CD14-positive monocyte (primary cell): ENCODE measurements around the gene ANKRD53. TPM values are rescaled to one million over a fixed set of nuclear protein-coding genes. Genes with fewer than 3 reads are reported as not detected.

Experiments
- DNase-seq, 3 donors: peaks; one replicate each; pipeline ENCODE4 v3.0.0-alpha.2; 2011 to 2022
- H2AFZ ChIP-seq: 2 replicates; pipeline ENCODE4 v1.6.0; 2012; ENCODE audit warnings: mild to moderate bottlenecking, low read depth, low read length, inconsistent platforms; ENCODE audit not compliant: insufficient read depth, poor library complexity, severe bottlenecking
- H3K27ac ChIP-seq, 2 donors: 1 replicate in 1 of 2; 2 replicates in 1 of 2; pipeline ENCODE4 v1.5.1; 2012 to 2013; ENCODE audit warnings: low read length in 2 of 2, control low read depth in 1 of 2, inconsistent platforms in 1 of 2, low read depth in 1 of 2, mild to moderate bottlenecking in 1 of 2
- H3K27me3 ChIP-seq, 2 donors: one replicate each; pipeline versions ENCODE4 v1.6.0 to v1.6.1; 2011 to 2013; ENCODE audit warnings: low read length in 2 of 2; ENCODE audit not compliant: control insufficient read depth in 2 of 2, insufficient read depth in 2 of 2
- H3K36me3 ChIP-seq, 2 donors: replicated peaks in 1 of 2; 1 replicate in 1 of 2; 2 replicates in 1 of 2; pipeline versions ENCODE4 v1.5.1 to v1.6.1; 2012 to 2013; ENCODE audit warnings: low read length in 2 of 2, control low read depth in 1 of 2, inconsistent platforms in 1 of 2, mild to moderate bottlenecking in 1 of 2; ENCODE audit not compliant: insufficient read depth in 2 of 2, control insufficient read depth in 1 of 2
- H3K4me1 ChIP-seq, 2 donors: 1 replicate in 1 of 2; 2 replicates in 1 of 2; pipeline versions ENCODE4 v1.5.1 to v1.6.1; 2012 to 2013; ENCODE audit warnings: low read length in 2 of 2, control low read depth in 1 of 2, inconsistent platforms in 1 of 2, mild to moderate bottlenecking in 1 of 2, moderate library complexity in 1 of 2; ENCODE audit not compliant: insufficient read depth in 2 of 2, control insufficient read depth in 1 of 2
- H3K4me2 ChIP-seq: replicated peaks from 2 replicates; pipeline ENCODE3; 2012; ENCODE audit warnings: low read length, moderate library complexity, mild to moderate bottlenecking; ENCODE audit not compliant: poor library complexity, severe bottlenecking; ENCODE audit errors: extremely low read depth
- H3K4me3 ChIP-seq, 3 experiments: fragments of 200-600 bp in 1 of 3; sonication (generic) in 1 of 3; replicated peaks in 1 of 3; 1 replicate in 2 of 3; 2 replicates in 1 of 3; pipeline ENCODE4 v1.5.1; 2011 to 2013; ENCODE audit warnings: low read length in 3 of 3, mild to moderate bottlenecking in 3 of 3, control low read depth in 2 of 3, low read depth in 2 of 3, inconsistent platforms in 1 of 3, moderate library complexity in 1 of 3
- H3K79me2 ChIP-seq: 2 replicates; pipeline ENCODE4 v1.6.0; 2012; ENCODE audit warnings: mild to moderate bottlenecking, control low read depth, inconsistent platforms, low read length, moderate library complexity; ENCODE audit not compliant: insufficient read depth
- H3K9ac ChIP-seq: 2 replicates; pipeline ENCODE4 v1.6.0; 2017; ENCODE audit warnings: low read length, mild to moderate bottlenecking; ENCODE audit not compliant: insufficient read depth, poor library complexity, severe bottlenecking
- H3K9me3 ChIP-seq, 2 donors: replicated peaks in 1 of 2; 1 replicate in 1 of 2; 2 replicates in 1 of 2; pipeline versions ENCODE4 v1.5.1 to v1.6.1; 2012 to 2013; ENCODE audit warnings: low read length in 2 of 2, control low read depth in 1 of 2; ENCODE audit not compliant: control insufficient read depth in 1 of 2, insufficient read depth in 1 of 2
- H4K20me1 ChIP-seq: 2 replicates; pipeline ENCODE4 v1.6.0; 2012; ENCODE audit warnings: mild to moderate bottlenecking, low read length, control low read depth, moderate library complexity; ENCODE audit not compliant: insufficient read depth
- H3K27ac Mint-ChIP-seq, 7 donors: one replicate each; pipeline ENCODE4 v1.8.0; 2020; ENCODE audit warnings: mild to moderate bottlenecking in 7 of 7, mixed read lengths in 7 of 7, moderate library complexity in 6 of 7, inconsistent platforms in 2 of 7
- H3K27me3 Mint-ChIP-seq, 3 donors: one replicate each; pipeline ENCODE4 v1.8.0; 2021 to 2022; ENCODE audit warnings: low read depth in 3 of 3, mild to moderate bottlenecking in 3 of 3, mixed read lengths in 3 of 3, moderate library complexity in 3 of 3, inconsistent platforms in 1 of 3
- H3K36me3 Mint-ChIP-seq, 2 donors: one replicate each; pipeline ENCODE4 v1.8.0; 2020; ENCODE audit warnings: mixed read lengths in 2 of 2, inconsistent platforms in 1 of 2, mild to moderate bottlenecking in 1 of 2
- H3K4me1 Mint-ChIP-seq: one replicate; pipeline ENCODE4 v1.8.0; 2020; ENCODE audit warnings: mild to moderate bottlenecking, mixed read lengths
- H3K4me3 Mint-ChIP-seq, 2 donors: one replicate each; pipeline ENCODE4 v1.8.0; 2020; ENCODE audit warnings: mild to moderate bottlenecking in 2 of 2, mixed read lengths in 2 of 2, moderate library complexity in 1 of 2
- H3K9me3 Mint-ChIP-seq, 7 donors: one replicate each; pipeline ENCODE4 v1.8.0; 2020 to 2022; ENCODE audit warnings: mixed read lengths in 7 of 7, mild to moderate bottlenecking in 6 of 7, moderate library complexity in 6 of 7, inconsistent platforms in 2 of 7
- WGBS: methylation state at CpG from one replicate; pipeline ENCODE4 v1.1.5; 2013; ENCODE audit warnings: missing lambda C conversion rate; ENCODE audit not compliant: insufficient coverage; 5-methylcytosine and 5-hydroxymethylcytosine counted together
- intact Hi-C, 2 donors: fragments of 100-400 bp; cut with micrococcal nuclease; formaldehyde crosslinking; loops; one replicate each; pipeline versions ENCODE4 v1.15.0 to v1.15.1; 2023
- polyA plus RNA-seq, 3 donors: library from polyadenylated mRNA; depleted of rRNA in 1 of 3; unstranded in 2 of 3; stranded (reverse) in 1 of 3; fragments of 300-500 nt in 2 of 3; fragments of >200 nt in 1 of 3; fragmentation: Illumina TruSeq in 2 of 3; gene quantifications; 1 replicate in 2 of 3; 2 replicates in 1 of 3; pipeline ENCODE4 v1.2.3, GENCODE V29; 2012 to 2021
- TF ChIP-seq, protein P1 (sequence below): fragments of 200-600 bp; IDR thresholded peaks from one replicate; pipeline ENCODE4 v1.8.0; 2022; ENCODE audit warnings: antibody characterized with exemption, mild to moderate bottlenecking

ANKRD53 gene
- polyA plus RNA-seq, 3 donors, result 0.12 TPM; not detected in 2

DNA sequence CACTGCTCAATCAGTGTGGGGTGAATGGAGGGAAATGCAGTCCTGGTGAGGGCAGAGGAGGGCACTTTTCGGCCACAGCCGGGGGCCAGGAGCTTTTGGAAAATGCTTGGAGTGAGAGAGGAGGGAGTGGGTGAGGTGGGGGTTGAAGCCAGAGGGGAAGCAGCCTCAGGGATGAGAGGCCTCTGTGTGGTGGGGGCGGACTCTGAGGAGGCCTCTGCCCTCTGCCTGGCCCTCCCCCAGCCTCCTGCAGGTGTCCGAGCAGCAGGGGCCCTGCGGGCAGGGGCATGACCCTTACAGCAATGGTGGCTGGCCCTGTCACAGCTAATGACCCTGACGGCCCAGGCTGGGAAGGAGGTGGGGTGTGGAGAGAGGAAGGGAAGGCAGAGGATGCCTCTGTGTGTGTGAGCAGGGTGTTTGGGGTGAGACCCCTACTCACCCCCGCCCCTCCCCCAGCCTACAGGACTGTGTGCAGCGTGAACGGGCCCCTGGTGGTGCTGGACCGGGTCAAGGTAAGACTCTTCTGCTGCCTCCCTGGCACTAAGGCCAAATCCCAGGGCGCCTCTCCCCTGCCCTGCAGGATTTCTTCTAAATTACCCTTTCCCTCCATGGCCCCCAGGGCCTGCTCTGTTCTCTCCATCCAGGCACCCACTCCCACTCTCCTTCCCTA, 35.1 kb upstream of the ANKRD53 start:
- no peak overlapping the region for H3K9ac ChIP-seq
- no peaks in the 10 kb centered on the region for H3K79me2 ChIP-seq
- H3K4me1 ChIP-seq, result peaks cover 3 to 4% of the 10 kb centered on the region in 2 donors
- no peaks in the 10 kb centered on the region for H4K20me1 ChIP-seq
- Mint-ChIP-seq H3K27me3 (peaks cover 31 to 50% (median 37%) of the 10 kb centered on the region in 3 donors), H3K4me3 (no peak overlapping the region), H3K4me1 (peaks cover 9% of the 10 kb centered on the region), H3K9me3 (peaks cover 0 to 2% (median 0%) of the 10 kb centered on the region in 7 donors), H3K36me3 (peaks cover 0 to 5% of the 10 kb centered on the region in 2 donors), H3K27ac (no peak overlapping the region)
- no peaks in the 10 kb centered on the region for H3K9me3 ChIP-seq
- no peaks in the 10 kb centered on the region for H3K36me3 ChIP-seq
- H3K27ac ChIP-seq, result no peak overlapping the region
- H3K4me3 ChIP-seq, result no peak overlapping the region
- H3K27me3 ChIP-seq, result peaks cover 8 to 27% of the 10 kb centered on the region in 2 donors
- no peak for DNase-seq
- H2AFZ ChIP-seq, result no peak overlapping the region
- WGBS, result 96% methylated on average over 7 of the region's 11 CpGs
- intact Hi-C loops, result no loop called here
- H3K4me2 ChIP-seq, result no peak overlapping the region
- TF ChIP-seq, protein P1, sequence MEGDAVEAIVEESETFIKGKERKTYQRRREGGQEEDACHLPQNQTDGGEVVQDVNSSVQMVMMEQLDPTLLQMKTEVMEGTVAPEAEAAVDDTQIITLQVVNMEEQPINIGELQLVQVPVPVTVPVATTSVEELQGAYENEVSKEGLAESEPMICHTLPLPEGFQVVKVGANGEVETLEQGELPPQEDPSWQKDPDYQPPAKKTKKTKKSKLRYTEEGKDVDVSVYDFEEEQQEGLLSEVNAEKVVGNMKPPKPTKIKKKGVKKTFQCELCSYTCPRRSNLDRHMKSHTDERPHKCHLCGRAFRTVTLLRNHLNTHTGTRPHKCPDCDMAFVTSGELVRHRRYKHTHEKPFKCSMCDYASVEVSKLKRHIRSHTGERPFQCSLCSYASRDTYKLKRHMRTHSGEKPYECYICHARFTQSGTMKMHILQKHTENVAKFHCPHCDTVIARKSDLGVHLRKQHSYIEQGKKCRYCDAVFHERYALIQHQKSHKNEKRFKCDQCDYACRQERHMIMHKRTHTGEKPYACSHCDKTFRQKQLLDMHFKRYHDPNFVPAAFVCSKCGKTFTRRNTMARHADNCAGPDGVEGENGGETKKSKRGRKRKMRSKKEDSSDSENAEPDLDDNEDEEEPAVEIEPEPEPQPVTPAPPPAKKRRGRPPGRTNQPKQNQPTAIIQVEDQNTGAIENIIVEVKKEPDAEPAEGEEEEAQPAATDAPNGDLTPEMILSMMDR, result no peak

DNA sequence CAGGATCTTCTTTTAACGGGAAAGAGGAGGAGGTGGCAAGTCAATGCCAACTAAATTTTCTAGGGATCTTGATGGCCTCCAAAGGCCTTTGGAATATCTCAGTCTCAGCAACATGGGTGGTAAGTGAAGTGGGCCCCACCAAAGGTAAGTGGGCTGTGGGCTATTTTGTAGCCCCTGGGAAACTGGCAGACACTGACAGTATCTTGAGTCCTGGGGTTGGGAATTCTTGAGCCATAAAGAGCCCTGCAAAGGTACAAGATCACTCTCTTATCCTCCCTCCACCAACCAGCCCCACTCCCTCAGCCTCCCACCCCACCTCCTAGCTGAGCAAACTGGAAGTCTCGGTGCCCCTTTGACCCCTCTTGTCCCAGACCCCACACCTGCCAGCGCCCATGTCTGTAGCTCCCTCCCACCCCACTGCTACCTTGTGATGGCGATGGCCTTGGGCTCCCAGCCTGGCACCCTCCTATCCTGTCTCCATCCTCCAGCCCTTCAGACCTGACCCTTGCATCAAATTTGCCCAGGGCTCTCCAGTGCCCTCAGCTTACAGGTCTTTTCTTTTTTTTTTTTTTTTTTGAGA, 34.2 kb upstream of the ANKRD53 start:
- WGBS, result 95% methylated on average over 4 of the region's 4 CpGs
- no peak overlapping the region for H3K27ac Mint-ChIP-seq

More for the DNA sequence above, 34.2 kb upstream of the ANKRD53 start:
- TF ChIP-seq, protein P1, result no peak
- Mint-ChIP-seq H3K27me3 (peaks cover 35 to 47% (median 40%) of the 10 kb centered on the region in 3 donors), H3K36me3 (peaks cover 0 to 5% of the 10 kb centered on the region in 2 donors), H3K4me1 (peaks cover 12% of the 10 kb centered on the region), H3K4me3 (no peak overlapping the region), H3K9me3 (peaks cover 0 to 3% (median 0%) of the 10 kb centered on the region in 7 donors)
- H3K36me3 ChIP-seq, result no peaks in the 10 kb centered on the region
- intact Hi-C loops, result no loop called here
- peaks cover 8 to 9% of the 10 kb centered on the region in 2 donors for H3K4me1 ChIP-seq
- H3K4me3 ChIP-seq, result no peak overlapping the region
- H2AFZ ChIP-seq, result no peak overlapping the region
- no peak overlapping the region for H3K9ac ChIP-seq
- no peaks in the 10 kb centered on the region for H3K79me2 ChIP-seq
- DNase-seq, result no peak
- peaks cover 11 to 25% of the 10 kb centered on the region in 2 donors for H3K27me3 ChIP-seq
- H3K27ac ChIP-seq, result no peak overlapping the region
- no peaks in the 10 kb centered on the region for H3K9me3 ChIP-seq
- no peaks in the 10 kb centered on the region for H4K20me1 ChIP-seq
- H3K4me2 ChIP-seq, result no peak overlapping the region
